Activated CD4-positive, CD25-positive, alpha-beta regulatory T cell treated with anti-CD3 and anti-CD28 coated beads, Interleukin-2, amount 50 U/mL, for 24 hours (primary cell): Measurements from ENCODE around the gene TANC1.
A peak's percentile ranks its signal among the peaks of the same experiment; 100 is the strongest.
"Not testable (repeated sequence)": the region's sequence is repeated elsewhere in the genome, so short reads cannot be mapped to it uniquely, and the experiment has no call there.

Experiments used
- ATAC-seq, 2 donors: fragments of 150-1000 bp; cut with Tn5 transposase; one replicate each; pipeline ENCODE4 v1.10.0; 2021; ENCODE audit warnings: mild to moderate bottlenecking in 1 of 2, moderate library complexity in 1 of 2

Gene TANC1

DNA sequence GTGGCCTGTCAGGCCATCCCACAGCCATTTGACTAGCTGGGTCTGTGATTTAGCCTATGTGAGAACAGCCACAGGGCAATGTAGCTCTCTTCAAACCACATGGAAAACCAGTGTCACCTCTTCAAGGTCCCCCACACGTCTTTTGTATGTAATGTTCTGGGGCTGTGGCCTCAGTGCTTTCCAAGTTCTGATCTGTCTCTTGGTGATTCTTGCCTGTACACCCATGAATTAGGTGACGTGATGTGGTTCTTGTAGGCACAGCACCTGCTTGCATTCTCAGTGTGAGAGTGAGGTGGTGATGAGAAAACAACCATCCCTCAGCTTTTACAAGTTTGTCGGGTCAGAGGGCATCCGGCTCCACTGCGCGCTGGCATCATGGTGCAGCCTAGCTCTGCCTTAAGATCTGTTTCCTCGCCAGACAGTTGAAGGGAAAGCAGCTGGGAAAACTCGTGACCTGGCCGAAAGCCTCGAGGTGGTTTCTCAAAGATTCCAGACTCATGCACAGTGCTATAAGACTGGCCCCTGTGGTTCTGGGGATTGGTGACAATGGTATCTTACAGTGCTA lies 125.8 kb downstream of the TANC1 start:
- ATAC-seq = no peak

GRCh38 chr2:159095813-159096212 lies 127.4 kb downstream of the TANC1 start:
- ATAC-seq = no peak

DNA sequence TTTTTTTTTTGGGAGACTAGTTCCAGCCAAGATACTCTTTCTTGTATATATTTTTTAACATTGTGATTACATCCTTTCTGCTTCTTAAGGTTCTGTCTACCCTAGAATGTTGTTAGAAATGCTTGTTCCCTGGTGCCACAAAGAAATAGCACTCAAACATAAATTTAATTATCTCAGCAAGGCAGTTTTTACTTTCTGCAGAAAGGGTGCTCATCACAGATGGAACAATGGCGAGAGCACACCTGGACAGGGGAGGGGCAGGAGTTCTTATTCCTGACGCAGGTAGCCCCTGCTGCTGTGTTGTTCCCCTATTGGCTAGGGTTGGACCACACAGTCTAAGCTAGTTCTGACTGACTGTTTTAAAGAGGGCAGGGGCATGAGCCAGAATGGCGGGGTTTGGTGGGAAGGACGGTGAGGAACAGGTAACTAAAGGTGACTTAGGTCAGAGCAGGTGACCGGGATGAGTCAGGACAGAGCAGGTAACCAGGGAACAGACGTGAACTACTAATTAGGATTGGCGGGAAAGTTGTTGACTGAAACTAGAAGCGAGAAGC lies 127.9 kb downstream of the TANC1 start:
- ATAC-seq = not testable (repeated sequence)

GRCh38 chr2:159096901-159097300 lies 128.5 kb downstream of the TANC1 start:
- no peak for ATAC-seq

- peak in 1 of 2 donors; percentile 41 for ATAC-seq
Observed at GRCh38 chr2:159098361-159098760, 129.9 kb downstream of the TANC1 start.

- ATAC-seq = peak; percentile 55 to 60
Observed at GRCh38 chr2:159098921-159099411, 130.5 kb downstream of the TANC1 start.

- no peak for ATAC-seq
Observed at GRCh38 chr2:159101755-159102489, 133.5 kb downstream of the TANC1 start.

DNA sequence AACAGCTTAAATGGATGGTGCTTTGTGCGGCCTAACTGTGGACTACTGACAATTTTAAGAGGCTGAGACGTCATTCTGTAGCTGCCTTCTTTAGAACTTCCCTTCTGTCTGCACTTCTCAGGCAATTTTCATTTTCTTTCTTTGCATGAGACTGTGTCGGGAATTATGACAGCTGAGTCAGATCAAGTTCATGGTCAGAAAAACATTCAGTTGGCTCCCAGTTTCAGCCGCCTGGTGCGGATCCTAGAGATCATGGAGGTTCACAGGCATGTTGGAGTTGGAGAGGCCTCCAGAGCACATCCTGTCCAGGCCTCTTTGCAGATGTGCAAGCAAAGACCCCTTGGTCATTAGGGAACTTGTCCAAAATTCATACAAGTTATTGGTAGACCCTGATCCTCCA lies 135.0 kb downstream of the TANC1 start:
- no peak for ATAC-seq

DNA sequence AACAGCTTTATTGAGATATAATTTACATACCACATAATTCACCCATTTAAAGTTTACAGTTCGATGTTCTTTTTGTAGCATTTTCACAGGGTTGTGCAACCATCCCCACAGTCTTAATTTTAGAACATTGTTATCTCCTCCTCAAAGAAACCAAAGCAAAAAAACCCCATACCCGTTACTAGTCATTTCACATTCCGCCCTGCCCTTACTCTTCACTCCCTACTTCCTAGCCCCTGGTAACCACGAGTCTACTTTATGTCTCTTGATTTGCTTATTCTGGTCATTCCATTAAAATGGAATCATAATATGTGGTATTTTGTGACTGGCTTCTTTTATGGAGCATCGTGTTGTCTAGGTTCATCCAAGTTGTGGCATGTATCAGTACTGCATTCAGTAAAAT lies 137.7 kb downstream of the TANC1 start:
- ATAC-seq = no peak

DNA sequence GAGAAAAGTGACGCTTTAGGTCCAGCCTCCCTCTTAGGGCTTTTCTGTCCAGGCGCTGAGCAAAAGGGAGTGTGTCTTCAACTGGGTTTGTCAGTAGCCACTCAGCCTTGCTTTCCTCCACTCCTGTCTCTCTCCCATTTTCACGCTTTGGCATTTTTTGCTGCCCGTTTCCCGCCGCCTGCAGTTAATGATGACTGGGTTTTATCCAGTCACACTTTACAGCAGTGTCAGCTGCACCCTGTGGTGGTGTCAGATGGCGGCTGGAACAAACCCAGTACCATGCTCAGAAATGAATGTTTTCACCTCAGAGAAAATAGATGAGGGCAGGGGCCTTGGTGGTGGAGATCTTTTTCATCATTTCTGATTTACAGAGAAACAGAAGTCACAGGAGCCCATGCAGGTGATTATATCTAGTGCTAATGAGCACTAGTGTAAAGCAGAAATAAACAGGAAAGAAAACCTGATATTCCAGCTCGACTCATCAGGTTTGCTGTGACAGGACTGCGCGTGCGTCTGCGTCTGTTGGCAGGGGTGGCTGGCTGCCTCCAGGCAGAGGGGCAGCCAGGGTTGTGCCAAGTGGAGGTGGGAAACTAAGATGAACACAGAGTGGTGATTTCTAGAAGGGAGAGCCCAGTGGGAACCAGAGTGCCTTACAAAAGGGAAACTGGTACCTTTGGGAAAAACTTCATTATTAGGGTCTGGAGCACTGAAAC lies 139.9 kb downstream of the TANC1 start:
- no peak for ATAC-seq

DNA sequence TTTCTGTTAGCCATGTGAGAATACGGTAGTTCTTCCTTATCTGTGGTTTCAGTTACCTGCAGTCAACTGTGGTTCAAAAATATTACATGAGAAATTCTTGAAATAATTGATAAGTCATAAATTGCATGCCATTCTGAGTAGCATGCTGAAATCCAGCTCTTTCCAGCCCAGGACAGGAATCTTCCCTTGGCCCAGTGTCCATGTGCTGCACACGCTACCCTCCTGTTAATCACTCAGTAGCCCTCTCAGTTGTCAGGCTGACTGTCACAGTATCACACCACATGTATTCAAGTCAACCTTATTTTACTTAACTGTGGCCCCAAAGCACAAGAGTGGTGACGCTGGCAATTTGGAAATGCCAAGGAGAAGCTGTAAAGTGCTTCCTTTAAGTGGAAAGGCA lies 141.1 kb downstream of the TANC1 start:
- no peak for ATAC-seq

GRCh38 chr2:159110784-159111183 lies 142.3 kb downstream of the TANC1 start:
- ATAC-seq = no peak

GRCh38 chr2:159111346-159111927 lies 143.0 kb downstream of the TANC1 start:
- ATAC-seq = no peak

DNA sequence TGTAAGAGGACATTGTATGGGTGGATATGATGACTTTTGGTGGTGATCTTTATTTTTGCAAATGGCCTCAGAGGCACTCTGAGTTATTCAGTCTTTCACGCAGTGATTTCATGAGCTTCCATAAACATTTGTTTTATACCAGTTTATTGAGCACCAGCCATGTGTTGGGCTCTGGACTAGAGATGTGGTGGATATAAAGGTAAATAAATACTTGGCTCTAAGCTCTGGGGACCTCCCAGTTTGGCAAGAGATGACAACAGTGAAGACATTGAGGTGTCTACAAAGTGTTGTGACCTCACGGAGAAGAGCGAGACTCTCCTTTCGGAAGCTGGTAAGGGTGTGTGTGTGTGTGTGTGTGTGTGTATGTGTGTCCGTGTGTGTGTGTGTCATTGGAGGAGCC lies 146.4 kb downstream of the TANC1 start:
- ATAC-seq = no peak

GRCh38 chr2:159116922-159117321 lies 148.5 kb downstream of the TANC1 start:
- ATAC-seq = no peak

DNA sequence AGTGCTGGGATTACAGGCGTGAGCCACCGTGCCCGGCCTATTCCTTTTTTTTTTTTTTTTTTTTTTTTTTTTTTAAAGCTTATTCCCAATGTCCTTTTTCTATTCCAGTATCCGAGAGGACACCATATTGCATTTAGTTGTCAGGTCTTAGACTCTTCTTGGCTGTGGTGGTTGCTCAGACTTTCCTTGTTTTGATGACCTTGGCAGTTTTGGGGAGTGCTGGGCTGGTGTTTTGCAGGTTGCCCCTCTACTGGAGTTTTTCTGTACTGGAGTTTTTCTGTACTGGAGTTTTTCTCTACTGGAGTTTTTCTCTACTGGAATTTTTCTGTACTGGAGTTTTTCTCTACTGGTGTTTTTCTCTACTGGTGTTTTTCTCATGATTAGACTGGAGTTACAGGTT lies 149.2 kb downstream of the TANC1 start:
- ATAC-seq = no peak

DNA sequence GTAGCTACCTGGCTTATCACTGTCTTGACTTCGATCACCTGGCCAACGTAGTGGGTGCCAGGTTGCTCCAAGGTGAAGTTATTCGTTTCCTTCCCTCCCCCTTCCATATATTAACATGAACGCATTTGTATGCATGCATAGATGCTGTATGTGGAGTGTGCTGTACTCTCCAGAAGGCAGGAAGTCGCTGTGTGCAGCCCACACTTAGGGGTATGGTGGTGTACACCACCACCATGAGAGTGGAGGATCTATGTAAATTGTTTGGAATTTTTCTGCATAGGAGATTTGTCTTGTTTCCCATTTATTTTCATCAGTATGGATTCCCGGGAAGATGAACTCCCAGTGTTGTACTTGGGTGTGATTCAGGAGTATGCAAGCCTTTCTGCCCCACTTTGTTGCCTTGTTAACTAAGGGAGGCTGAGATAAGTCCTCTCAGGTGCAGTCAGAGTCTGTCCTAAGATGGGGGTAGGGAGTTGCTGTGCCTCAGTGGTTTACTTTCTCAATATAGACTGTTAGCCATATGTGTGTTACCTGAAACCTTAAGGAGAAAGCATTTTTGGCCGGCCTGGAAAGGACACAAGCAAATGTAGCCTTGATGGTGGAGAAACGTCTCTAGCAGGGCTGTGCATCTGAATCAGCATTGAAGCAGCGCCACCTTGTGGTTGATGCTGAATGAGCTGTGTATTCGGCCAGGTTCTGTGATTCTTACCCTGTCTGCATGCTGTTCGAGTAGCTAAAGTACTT lies 149.8 kb downstream of the TANC1 start:
- peak; percentile 63 to 66 for ATAC-seq

GRCh38 chr2:159118859-159119500 lies 150.5 kb downstream of the TANC1 start:
- ATAC-seq = no peak

DNA sequence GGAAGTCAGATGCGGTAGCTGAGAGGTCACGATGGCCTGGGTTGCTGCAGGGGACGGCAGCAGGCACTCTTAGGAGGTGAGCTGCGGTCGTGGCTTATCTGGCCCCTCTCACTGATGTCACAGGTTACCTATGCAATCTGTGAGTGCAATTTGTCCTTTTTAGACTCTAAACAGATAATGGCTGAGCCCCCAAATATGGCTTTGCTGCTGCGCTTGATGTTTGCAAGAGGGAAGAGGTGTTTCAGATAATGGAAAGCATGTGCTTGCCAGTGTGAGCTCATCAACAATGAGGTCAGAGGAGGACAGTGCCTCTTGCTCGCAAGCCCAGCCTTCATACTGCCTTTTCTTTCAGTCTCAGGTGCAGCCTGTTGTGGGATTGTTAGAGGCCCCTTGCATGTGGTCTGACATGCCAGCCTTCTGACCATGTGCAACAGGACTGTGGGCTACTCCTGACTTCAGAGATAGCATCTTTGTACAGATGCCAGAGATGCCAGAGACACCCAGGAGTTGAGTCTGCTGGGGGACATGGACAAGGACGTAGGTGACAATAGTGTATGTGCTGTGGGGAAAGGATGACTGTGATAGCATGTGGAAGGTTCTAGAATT lies 151.3 kb downstream of the TANC1 start:
- no peak for ATAC-seq

GRCh38 chr2:159123786-159124185 lies 155.3 kb downstream of the TANC1 start:
- no peak for ATAC-seq

- no peak for ATAC-seq
Observed at GRCh38 chr2:159124441-159124911, 156.0 kb downstream of the TANC1 start.
